Measurements from ENCODE around the gene RAB5B. TPM values are rescaled to one million over a fixed set of nuclear protein-coding genes. Genes with fewer than 3 reads are reported as not detected.
A peak's percentile ranks its signal among the peaks of the same experiment; 100 is the strongest.

The RAB5B gene
- total RNA-seq, 2 donors from 2014 or later: 70.3 to 89.2 TPM

DNA sequence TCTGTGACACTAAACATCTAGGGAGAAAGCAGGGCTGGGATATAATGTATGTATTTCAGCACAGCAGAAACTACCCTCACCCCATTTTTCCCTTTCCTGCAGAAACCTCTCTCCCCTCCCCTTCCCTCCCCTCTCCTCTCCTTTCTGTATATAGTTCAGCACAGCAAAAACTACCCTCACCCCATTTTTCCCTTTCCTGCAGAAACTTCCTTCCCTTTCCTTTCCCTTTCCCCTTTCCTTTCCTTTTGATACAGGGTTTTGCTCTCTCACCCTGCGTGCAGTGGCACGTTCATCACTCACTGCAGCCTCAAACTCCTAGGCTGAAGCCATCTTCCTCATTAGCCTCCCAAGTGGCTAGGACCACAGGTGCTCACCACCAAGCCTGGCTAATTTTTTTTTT is 10.1 kb upstream of the RAB5B start:
- Histone ChIP-seq H3K27ac (no peak overlapping the region), H3K9me3 (no peaks in the 10 kb centered on the region), H3K36me3 (no peaks in the 10 kb centered on the region), H3K4me3 (no peak overlapping the region), H3K27me3 (replicated peaks; ENCODE audit: insufficient read depth) (no peaks in the 10 kb centered on the region), H3K4me1 (ENCODE audit: control insufficient read depth in 1 of 2, low read depth in 2 of 2) (peaks cover 6 to 19% of the 10 kb centered on the region in 2 donors)
- ATAC-seq (ENCODE audit: insufficient number of reproducible peaks, low FRiP score, low read depth): no peak
- no peak for DNase-seq (ENCODE audit: low spot score)
- TF ChIP-seq CTCF (IDR thresholded peaks at IDR 0.05): no peak

- no peak for TF ChIP-seq CTCF (IDR thresholded peaks at IDR 0.05)
- DNase-seq (ENCODE audit: low spot score): no peak
- Histone ChIP-seq H3K9me3 (no peaks in the 10 kb centered on the region), H3K36me3 (no peaks in the 10 kb centered on the region), H3K4me3 (no peak overlapping the region), H3K4me1 (ENCODE audit: control insufficient read depth in 1 of 2, low read depth in 2 of 2) (peaks cover 6 to 19% of the 10 kb centered on the region in 2 donors), H3K27me3 (replicated peaks; ENCODE audit: insufficient read depth) (no peaks in the 10 kb centered on the region), H3K27ac (no peak overlapping the region)
- no peak for ATAC-seq (ENCODE audit: insufficient number of reproducible peaks, low FRiP score, low read depth)
Observed at GRCh38 chr12:55965240-55965639, 8.6 kb upstream of the RAB5B start.

DNA sequence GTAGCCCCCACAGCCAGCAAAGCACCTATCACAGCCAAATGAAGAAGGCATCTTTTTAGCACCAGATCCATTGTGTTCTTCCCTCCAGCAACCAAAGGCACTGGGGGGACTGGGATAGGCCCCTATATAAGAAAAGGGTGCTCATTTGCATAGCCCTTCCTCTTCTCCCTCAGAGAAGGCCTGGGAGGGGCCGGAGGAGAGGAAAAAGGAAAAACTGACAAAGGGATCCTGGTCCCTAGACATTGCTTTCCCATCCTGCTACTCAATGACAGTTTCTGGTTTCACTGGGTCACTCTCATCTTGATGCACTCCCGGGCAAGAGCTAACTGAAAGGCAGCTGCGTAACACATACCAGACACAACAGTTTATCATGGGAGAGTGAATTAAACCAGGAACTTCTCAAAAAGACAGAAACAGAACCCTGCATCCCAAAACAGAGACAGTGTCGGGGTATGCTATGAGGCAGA is 7.9 kb upstream of the RAB5B start, which contains the start of gene PMEL:
PMEL (minus strand) TSS at position 102 of the 467 bp plus-strand sequence; CDS start at position 71, 31 bp downstream.
- no peak for DNase-seq (ENCODE audit: low spot score)
- no peak for TF ChIP-seq CTCF (IDR thresholded peaks at IDR 0.05)
- no peak for ATAC-seq (ENCODE audit: insufficient number of reproducible peaks, low FRiP score, low read depth)
- H3K9me3 ChIP-seq: no peaks in the 10 kb centered on the region
- H3K27ac ChIP-seq: peak within 1 kb of the TSS; percentile 78 to 83
- peaks cover 6 to 19% of the 10 kb centered on the region in 2 donors for H3K4me1 ChIP-seq (ENCODE audit: control insufficient read depth in 1 of 2, low read depth in 2 of 2)
- H3K4me3 ChIP-seq: peak within 1 kb of the TSS; percentile 84
- H3K27me3 ChIP-seq (replicated peaks; ENCODE audit: insufficient read depth): no peaks in the 10 kb centered on the region
- H3K36me3 ChIP-seq: no peaks in the 10 kb centered on the region

GRCh38 chr12:55966408-55967281 is 7.2 kb upstream of the RAB5B start, which contains the start of gene CDK2:
TSS of gene CDK2 (plus strand) at chr12:55966830. CDS start at chr12:55967009, 179 bp downstream.
- no peaks in the 10 kb centered on the region for H3K36me3 ChIP-seq
- no peaks in the 10 kb centered on the region for H3K27me3 ChIP-seq (replicated peaks; ENCODE audit: insufficient read depth)
- H3K4me1 ChIP-seq (ENCODE audit: control insufficient read depth in 1 of 2, low read depth in 2 of 2): peaks cover 6 to 19% of the 10 kb centered on the region in 2 donors
- H3K4me3 ChIP-seq: peak within 1 kb of the TSS; percentile 84
- ATAC-seq (ENCODE audit: insufficient number of reproducible peaks, low FRiP score, low read depth) (peak; percentile 75), DNase-seq (ENCODE audit: low spot score) (peak; percentile 84)
- no peak for TF ChIP-seq CTCF (IDR thresholded peaks at IDR 0.05)
- no peaks in the 10 kb centered on the region for H3K9me3 ChIP-seq
- H3K27ac ChIP-seq: peak within 1 kb of the TSS; percentile 78 to 83

- TF ChIP-seq CTCF (IDR thresholded peaks at IDR 0.05): no peak
- Histone ChIP-seq H3K9me3 (no peaks in the 10 kb centered on the region), H3K36me3 (no peaks in the 10 kb centered on the region), H3K4me3 (no peak overlapping the region), H3K4me1 (ENCODE audit: control insufficient read depth in 1 of 2, low read depth in 2 of 2) (peaks cover 12 to 32% of the 10 kb centered on the region in 2 donors), H3K27me3 (replicated peaks; ENCODE audit: insufficient read depth) (no peaks in the 10 kb centered on the region), H3K27ac (no peak overlapping the region)
- ATAC-seq (ENCODE audit: insufficient number of reproducible peaks, low FRiP score, low read depth): no peak
- no peak for DNase-seq (ENCODE audit: low spot score)
Observed at GRCh38 chr12:55969356-55969755, 4.5 kb upstream of the RAB5B start.
